Muscle of back (tissue), 11 donors: ENCODE results near the gene MINDY4. TPM values are rescaled to one million over a fixed set of nuclear protein-coding genes. Genes with fewer than 3 reads are reported as not detected.

ENCODE experiments used
- DNase-seq, 3 donors: peaks; one replicate each; pipeline versions ENCODE4 v3.0.0 to v3.0.0-alpha.2; 2013
- polyA plus RNA-seq, 10 donors: library from polyadenylated mRNA; unstranded; fragments of 120-200 nt; gene quantifications; one replicate each; pipeline ENCODE4 v1.2.1, GENCODE V29; 2013; ENCODE audit not compliant: insufficient read length in 10 of 10

The MINDY4 gene
- polyA plus RNA-seq, 10 donors = 3.9 to 18.6 (median 5.2) TPM

GRCh38 chr7:30929686-30930085 lies 158.5 kb downstream of the MINDY4 start:
- DNase-seq = peak in 1 of 3 donors; percentile 3

- DNase-seq = peak in 1 of 3 donors; percentile 56
Measured at GRCh38 chr7:30930621-30931020, 159.4 kb downstream of the MINDY4 start.

GRCh38 chr7:30931161-30931928 lies 160.1 kb downstream of the MINDY4 start:
- DNase-seq = peak in 1 of 3 donors; percentile 76

GRCh38 chr7:30931929-30932540 lies 160.8 kb downstream of the MINDY4 start:
- no peak for DNase-seq

GRCh38 chr7:30932562-30932961 lies 161.3 kb downstream of the MINDY4 start:
- no peak for DNase-seq

- no peak for DNase-seq
Measured at GRCh38 chr7:30933124-30933974, 162.1 kb downstream of the MINDY4 start.

GRCh38 chr7:30934225-30934624 lies 163.0 kb downstream of the MINDY4 start:
- no peak for DNase-seq

- no peak for DNase-seq
Measured at GRCh38 chr7:30934732-30935568, 163.7 kb downstream of the MINDY4 start.

GRCh38 chr7:30935569-30935877 lies 164.3 kb downstream of the MINDY4 start:
- DNase-seq = no peak

- DNase-seq = no peak
Measured at GRCh38 chr7:30936650-30937245, 165.5 kb downstream of the MINDY4 start.

GRCh38 chr7:30937416-30937815 lies 166.2 kb downstream of the MINDY4 start:
- DNase-seq = no peak

- DNase-seq = peak; percentile 47 to 86 (median 76)
Measured at GRCh38 chr7:30938435-30939316, 167.5 kb downstream of the MINDY4 start.

GRCh38 chr7:30941582-30942323 lies 170.5 kb downstream of the MINDY4 start:
- DNase-seq = no peak

Other genes starting within 250 kb of the MINDY4 start
- gene GARS1, start 176.5 kb upstream of the MINDY4 start, polyA plus RNA-seq = 10 to 100 TPM; 63.4 to 79.4 (median 68.7) TPM
- gene CRHR2, start 89.0 kb upstream of the MINDY4 start, polyA plus RNA-seq = 1 to 10 TPM in 9 of 10 donors, under 1 TPM in 1; 0.43 to 7.6 (median 3.2) TPM
- 10 to 100 TPM in 3 of 10 donors, 1 to 10 TPM in 7; 6.3 to 11.9 (median 8.0) TPM for gene INMT, start 19.3 kb upstream of the MINDY4 start, polyA plus RNA-seq
- 100 to 1,000 TPM in 2 of 10 donors, 10 to 100 TPM in 8; 77.5 to 111 (median 91.8) TPM for gene AQP1, start 140.4 kb downstream of the MINDY4 start, polyA plus RNA-seq
- gene GHRHR, start 192.5 kb downstream of the MINDY4 start, polyA plus RNA-seq = 1 to 10 TPM in 5 of 10 donors, under 1 TPM in 4, not detected in 1; 0.48 to 1.9 (median 1.0) TPM